HG02588 (cell line): Measurements from ENCODE around the gene GPSM1.

Experiments used
- ATAC-seq: cut with Tn5 transposase; IDR thresholded peaks from one replicate; pipeline ENCODE4 v1.9.1; 2021; ENCODE audit warnings: mild to moderate bottlenecking, moderate library complexity; ENCODE audit not compliant: unreplicated experiment

The GPSM1 gene

DNA sequence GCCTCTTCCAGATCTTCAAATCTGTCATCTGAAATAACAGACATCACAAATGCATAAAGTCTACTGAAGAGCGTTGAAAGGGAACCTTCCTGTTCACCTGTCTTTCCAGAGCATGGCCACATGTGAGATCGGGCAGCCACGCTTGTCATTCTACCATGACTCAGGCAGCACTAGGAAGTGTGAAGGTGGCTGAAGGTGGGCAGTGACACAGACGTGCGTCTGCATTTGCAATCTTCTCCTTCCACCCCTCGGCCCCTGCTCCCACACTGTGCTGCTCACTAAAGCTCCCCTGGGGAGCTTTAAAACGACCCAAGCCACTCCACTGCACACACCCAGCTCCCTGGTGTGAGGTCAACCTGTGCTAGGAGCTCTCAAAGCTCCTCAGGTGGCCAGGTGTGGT, 80.6 kb downstream of the GPSM1 start:
- ATAC-seq = no peak
